NCI-H446 (cell line): ENCODE measurements around the gene CD274.
"Not testable (repeated sequence)": the region's sequence is repeated elsewhere in the genome, so short reads cannot be mapped to it uniquely, and the experiment has no call there.

Experiments
- DNase-seq, 2 experiments: peaks; one replicate each; lab custom pipeline; 2025; lab: John Stamatoyannopoulos, UW

Gene CD274

GRCh38 chr9:5438301-5439162 is 11.8 kb upstream of the CD274 start:
- DNase-seq, result no peak

- DNase-seq, result no peak
Measured at GRCh38 chr9:5440426-5440825, 9.9 kb upstream of the CD274 start.

GRCh38 chr9:5441043-5441442 is 9.3 kb upstream of the CD274 start:
- DNase-seq, result no peak

GRCh38 chr9:5442400-5443011 is 7.8 kb upstream of the CD274 start:
- peak; percentile 52 to 76 for DNase-seq

- DNase-seq, result no peak
Measured at GRCh38 chr9:5443850-5444249, 6.5 kb upstream of the CD274 start.

- not testable (repeated sequence) for DNase-seq
Measured at GRCh38 chr9:5445096-5445495, 5.2 kb upstream of the CD274 start.

- DNase-seq, result no peak
Measured at GRCh38 chr9:5445886-5446285, 4.5 kb upstream of the CD274 start.

- DNase-seq, result no peak
Measured at GRCh38 chr9:5446451-5447236, 3.7 kb upstream of the CD274 start.

- no peak for DNase-seq
Measured at GRCh38 chr9:5447337-5447736, 3.0 kb upstream of the CD274 start.

GRCh38 chr9:5448016-5448415 is 2.3 kb upstream of the CD274 start:
- no peak for DNase-seq

- no peak for DNase-seq
Measured at GRCh38 chr9:5448461-5449435, 1.6 kb upstream of the CD274 start.

GRCh38 chr9:5449521-5450358 is 602 bp upstream of the CD274 start:
- DNase-seq, result no peak

GRCh38 chr9:5452286-5452609 is 1.9 kb downstream of the CD274 start:
- no peak for DNase-seq

GRCh38 chr9:5453004-5453403 is 2.7 kb downstream of the CD274 start:
- DNase-seq, result no peak

- peak in 1 of 2 experiments; percentile 23 for DNase-seq
Measured at GRCh38 chr9:5453673-5454072, 3.3 kb downstream of the CD274 start.

GRCh38 chr9:5455181-5455580 is 4.8 kb downstream of the CD274 start:
- DNase-seq, result no peak

GRCh38 chr9:5459289-5459829 is 9.0 kb downstream of the CD274 start:
- DNase-seq, result no peak

GRCh38 chr9:5460157-5460556 is 9.8 kb downstream of the CD274 start:
- no peak for DNase-seq

GRCh38 chr9:5464831-5465330 is 14.5 kb downstream of the CD274 start:
- DNase-seq, result not testable (repeated sequence)

- DNase-seq, result no peak
Measured at GRCh38 chr9:5466005-5466404, 15.7 kb downstream of the CD274 start.
